Measurements from ENCODE around the gene SLC38A5. TPM values are rescaled to one million over a fixed set of nuclear protein-coding genes. Genes with fewer than 3 reads are reported as not detected.

SLC38A5 gene
- total RNA-seq, 1 experiment from 2014 or later: 65.0 TPM

DNA sequence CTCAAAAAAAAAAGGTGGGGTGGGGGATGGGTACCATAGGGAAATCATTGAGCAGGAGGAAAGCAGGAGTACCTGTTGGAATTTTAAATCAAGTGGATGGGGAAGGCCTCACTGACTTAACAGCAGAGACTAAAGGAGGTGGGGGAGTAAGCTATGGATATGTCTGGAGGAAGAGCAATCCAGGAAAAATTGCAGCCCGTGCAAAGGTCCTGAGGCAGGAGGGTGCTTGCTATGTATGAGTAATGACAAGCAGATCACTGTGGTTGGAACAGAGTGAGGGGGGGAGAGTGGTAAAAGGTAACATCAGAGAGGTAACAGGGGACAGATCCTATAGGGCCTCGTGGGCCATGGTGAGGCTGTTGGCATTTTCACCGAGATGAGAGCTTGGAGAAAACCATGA is 10.1 kb upstream of the SLC38A5 start:
- Histone ChIP-seq H3K4me3 (ENCODE audit: insufficient read depth, low read depth, low read length) (no peak overlapping the region), H3K27me3 (ENCODE audit: control insufficient read depth, insufficient read depth, low read length) (no peaks in the 10 kb centered on the region), H3K36me3 (replicated peaks; ENCODE audit: control insufficient read depth, insufficient read depth, low read length) (peaks cover 9% of the 10 kb centered on the region)
- no peak for DNase-seq

DNA sequence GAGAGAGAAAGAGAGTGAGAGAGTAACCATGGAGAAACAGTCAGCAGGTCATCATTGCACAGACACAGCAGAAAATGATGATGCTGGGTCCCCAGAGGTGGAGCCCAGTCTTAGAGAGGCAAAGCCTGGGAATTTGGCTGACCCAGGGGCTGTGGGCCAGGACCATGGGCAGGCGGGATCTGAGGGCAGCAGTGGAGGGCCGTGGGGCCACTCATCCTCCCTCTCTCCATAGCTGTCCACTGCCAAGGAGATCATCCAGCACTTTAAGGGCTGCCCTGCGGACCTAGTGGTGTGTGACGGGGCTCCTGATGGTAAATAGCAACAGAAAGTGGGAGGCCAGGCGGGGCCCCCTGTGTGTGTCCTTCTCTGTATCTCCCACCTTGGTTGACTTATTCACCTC is 8.7 kb upstream of the SLC38A5 start:
- no peak for DNase-seq
- no peaks in the 10 kb centered on the region for H3K27me3 ChIP-seq (ENCODE audit: control insufficient read depth, insufficient read depth, low read length)
- no peak overlapping the region for H3K4me3 ChIP-seq (ENCODE audit: insufficient read depth, low read depth, low read length)
- H3K36me3 ChIP-seq (replicated peaks; ENCODE audit: control insufficient read depth, insufficient read depth, low read length): peaks cover 9% of the 10 kb centered on the region

DNA sequence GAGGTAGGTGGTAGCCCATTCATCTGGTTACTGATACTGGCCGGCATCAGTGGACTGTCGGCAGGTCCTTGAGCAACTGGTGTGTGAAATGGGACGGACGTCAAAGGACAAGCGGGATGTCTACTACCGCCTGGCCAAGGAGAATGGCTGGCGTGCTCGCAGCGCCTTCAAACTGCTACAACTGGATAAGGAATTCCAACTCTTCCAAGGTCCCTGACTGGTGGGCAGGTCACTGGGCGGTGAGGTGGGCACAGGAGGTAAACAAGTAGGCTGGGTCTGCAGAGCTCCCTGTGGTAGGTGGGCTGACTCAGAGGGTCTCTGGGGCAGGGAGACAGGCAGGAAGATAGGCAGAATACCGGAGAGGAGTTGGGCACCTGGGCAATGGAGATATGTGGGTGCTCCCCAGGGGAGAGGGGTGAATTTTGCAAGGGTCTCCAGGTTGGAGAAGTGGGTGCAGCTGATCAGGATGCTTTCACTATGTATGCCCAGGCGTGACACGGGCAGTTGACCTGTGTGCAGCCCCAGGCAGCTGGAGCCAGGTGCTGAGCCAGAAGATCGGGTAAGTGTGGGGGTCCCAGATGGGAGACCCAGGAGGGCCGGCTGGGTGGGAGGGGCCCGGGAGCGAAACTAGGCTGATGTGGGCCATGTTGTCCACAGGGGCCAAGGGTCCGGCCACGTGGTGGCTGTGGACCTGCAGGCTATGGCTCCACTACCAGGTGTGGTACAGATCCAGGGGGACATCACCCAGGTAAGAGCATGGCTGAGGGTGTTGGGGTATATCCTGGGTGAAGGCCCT is 8.1 kb upstream of the SLC38A5 start:
- DNase-seq: no peak
- no peaks in the 10 kb centered on the region for H3K27me3 ChIP-seq (ENCODE audit: control insufficient read depth, insufficient read depth, low read length)
- H3K4me3 ChIP-seq (ENCODE audit: insufficient read depth, low read depth, low read length): no peak overlapping the region
- peaks cover 9% of the 10 kb centered on the region for H3K36me3 ChIP-seq (replicated peaks; ENCODE audit: control insufficient read depth, insufficient read depth, low read length)

DNA sequence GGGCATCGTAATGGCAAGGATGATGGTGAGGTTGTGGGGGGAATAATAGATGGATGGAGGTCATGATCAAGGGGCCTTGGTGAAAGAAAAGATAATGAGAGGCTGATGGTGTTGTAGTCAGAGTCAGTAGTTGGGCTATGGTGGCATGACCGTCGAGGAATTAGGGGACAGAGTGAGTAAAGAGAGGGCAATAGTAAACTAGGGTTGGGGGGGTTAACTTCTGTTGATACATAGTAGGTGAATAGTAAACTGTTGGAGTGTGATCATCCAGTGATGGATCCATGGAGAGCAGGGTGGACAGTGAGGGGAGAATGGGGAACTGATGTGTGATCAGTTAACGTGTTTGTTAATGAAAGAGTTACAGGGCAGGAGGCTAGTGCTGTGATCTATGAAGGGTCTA is 6.9 kb upstream of the SLC38A5 start:
- no peak for DNase-seq
- H3K27me3 ChIP-seq (ENCODE audit: control insufficient read depth, insufficient read depth, low read length): no peaks in the 10 kb centered on the region
- H3K4me3 ChIP-seq (ENCODE audit: insufficient read depth, low read depth, low read length): peak overlapping the region; percentile 72
- H3K36me3 ChIP-seq (replicated peaks; ENCODE audit: control insufficient read depth, insufficient read depth, low read length): peaks cover 8% of the 10 kb centered on the region

DNA sequence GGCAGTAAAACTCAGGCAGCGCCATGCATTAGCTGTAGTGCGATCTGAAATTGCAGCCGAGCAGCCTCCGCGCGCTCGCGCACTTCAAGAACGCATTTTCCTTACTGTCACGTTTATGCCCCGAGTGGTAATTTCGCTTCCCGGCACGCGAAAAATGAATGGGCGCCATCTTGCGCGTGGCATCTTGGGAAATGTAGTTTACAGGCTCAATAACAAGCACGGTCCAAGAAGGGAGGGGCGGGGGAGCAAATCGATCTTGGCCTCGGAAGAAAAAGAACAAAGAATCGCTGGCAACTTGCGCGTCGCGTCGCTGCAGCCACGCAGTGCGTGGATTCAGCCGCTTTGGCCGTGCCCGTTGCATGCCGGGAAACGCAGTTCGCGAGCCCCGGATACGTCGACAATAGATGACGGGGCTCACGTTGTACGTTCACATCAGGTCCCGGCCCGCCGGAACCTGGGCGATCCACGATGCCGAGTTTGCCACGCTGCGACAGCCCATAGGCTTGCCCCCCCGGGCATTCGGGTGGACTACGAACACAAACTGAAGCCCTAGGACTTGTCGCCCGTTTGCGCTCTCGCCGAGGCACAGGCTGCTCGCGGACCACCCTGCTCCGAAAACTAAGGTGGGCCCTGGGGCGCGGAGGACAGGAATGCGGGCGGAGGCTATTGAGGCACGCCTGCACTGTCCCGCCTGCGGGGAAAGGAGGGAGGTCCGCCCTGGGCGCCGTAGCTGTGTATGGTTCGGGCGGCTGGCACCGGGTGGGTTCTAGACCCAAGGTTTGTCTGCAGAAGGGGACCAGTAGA is 5.9 kb upstream of the SLC38A5 start, which contains the start of gene FTSJ1:
FTSJ1 (plus strand) TSS at position 426 of the 804 bp plus-strand sequence. CDS start 1,849 bp downstream, outside the sequence.
- H3K36me3 ChIP-seq (replicated peaks; ENCODE audit: control insufficient read depth, insufficient read depth, low read length): peaks cover 4% of the 10 kb centered on the region; the same call in 1 of the 2 replicates
- no peaks in the 10 kb centered on the region for H3K27me3 ChIP-seq (ENCODE audit: control insufficient read depth, insufficient read depth, low read length)
- DNase-seq: peak; percentile 85
- H3K4me3 ChIP-seq (ENCODE audit: insufficient read depth, low read depth, low read length): peak within 1 kb of the TSS; percentile 72

DNA sequence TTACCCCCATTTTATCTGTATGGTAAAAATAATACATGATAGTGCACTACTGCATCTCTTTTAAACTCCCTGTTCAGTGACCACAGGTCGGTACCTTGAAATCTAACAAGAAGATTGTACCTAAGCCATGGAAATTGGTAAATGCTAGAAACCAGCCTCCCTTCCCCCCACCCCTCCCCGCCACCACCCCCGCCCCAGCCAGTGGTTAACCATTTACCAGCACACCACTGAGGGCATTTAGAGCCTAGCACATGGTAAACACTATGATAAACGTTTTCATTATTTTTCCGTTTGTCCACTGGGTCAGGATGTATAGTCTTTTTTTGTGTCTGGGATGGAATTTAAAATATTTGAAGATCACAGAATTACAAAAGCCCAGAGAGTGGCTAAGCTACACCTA is 5.2 kb upstream of the SLC38A5 start:
- H3K4me3 ChIP-seq (ENCODE audit: insufficient read depth, low read depth, low read length): peak overlapping the region; percentile 72
- no peaks in the 10 kb centered on the region for H3K27me3 ChIP-seq (ENCODE audit: control insufficient read depth, insufficient read depth, low read length)
- peaks cover 2% of the 10 kb centered on the region; the same call in 1 of the 2 replicates for H3K36me3 ChIP-seq (replicated peaks; ENCODE audit: control insufficient read depth, insufficient read depth, low read length)
- DNase-seq: no peak

DNA sequence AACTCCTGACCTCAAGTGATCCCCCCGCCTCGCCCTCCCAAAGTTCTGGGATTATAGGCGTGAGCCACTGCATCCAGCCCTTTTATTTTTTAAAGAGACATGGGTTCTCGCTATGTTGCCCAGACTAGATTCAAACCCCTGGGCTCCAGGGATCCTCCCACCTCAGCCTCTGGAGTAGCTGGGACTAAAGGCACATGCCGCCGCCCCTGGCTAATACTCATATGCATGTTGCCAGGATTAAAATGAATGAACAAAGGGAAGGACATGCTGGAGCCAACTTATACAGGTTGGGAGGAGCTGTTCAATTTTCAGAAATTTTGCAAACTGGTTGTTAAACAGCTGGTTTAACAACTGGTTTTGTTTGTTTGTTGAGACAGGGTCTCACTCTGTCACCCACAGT is 4.5 kb upstream of the SLC38A5 start:
- no peaks in the 10 kb centered on the region for H3K27me3 ChIP-seq (ENCODE audit: control insufficient read depth, insufficient read depth, low read length)
- H3K4me3 ChIP-seq (ENCODE audit: insufficient read depth, low read depth, low read length): no peak overlapping the region
- no peak for DNase-seq
- peaks cover 2% of the 10 kb centered on the region; the same call in 1 of the 2 replicates for H3K36me3 ChIP-seq (replicated peaks; ENCODE audit: control insufficient read depth, insufficient read depth, low read length)

DNA sequence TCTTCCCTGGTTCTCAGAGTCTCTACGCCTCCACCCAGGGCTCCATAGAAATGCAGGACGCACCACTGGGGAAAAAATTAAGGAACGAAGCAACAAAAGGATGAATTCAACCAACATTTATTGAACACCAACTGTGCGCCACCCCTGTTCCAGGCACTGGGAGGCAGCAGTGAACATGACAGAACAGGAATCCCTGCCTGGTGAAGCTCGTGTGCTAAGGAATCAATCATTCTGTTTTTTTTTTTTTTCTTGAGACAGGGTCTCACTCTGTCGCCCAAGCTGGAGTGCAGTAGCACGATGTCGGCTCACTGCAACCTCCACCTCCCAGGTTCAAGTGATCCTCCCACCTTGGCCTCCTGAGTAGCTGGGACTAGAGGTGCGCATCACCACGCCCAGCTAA is 4.1 kb upstream of the SLC38A5 start:
- DNase-seq: no peak
- Histone ChIP-seq H3K27me3 (ENCODE audit: control insufficient read depth, insufficient read depth, low read length) (no peaks in the 10 kb centered on the region), H3K36me3 (replicated peaks; ENCODE audit: control insufficient read depth, insufficient read depth, low read length) (peaks cover 2% of the 10 kb centered on the region; the same call in 1 of the 2 replicates), H3K4me3 (ENCODE audit: insufficient read depth, low read depth, low read length) (no peak overlapping the region)

DNA sequence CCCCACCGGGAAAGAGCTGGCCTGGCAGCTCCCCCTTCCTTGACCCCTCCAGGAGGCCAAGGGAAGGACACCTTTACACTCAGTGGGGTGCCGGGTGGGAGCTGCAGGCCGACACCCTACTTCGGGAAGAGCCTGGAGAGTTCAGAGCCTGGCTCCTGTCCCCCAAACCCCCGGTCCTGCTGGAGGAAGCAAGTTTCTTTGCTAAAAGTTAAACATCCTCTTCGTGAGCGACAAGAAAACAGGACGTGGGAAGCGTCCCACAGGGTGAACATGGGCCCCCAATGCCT is 3.6 kb upstream of the SLC38A5 start:
- DNase-seq: no peak
- Histone ChIP-seq H3K4me3 (ENCODE audit: insufficient read depth, low read depth, low read length) (no peak overlapping the region), H3K36me3 (replicated peaks; ENCODE audit: control insufficient read depth, insufficient read depth, low read length) (no peaks in the 10 kb centered on the region)

DNA sequence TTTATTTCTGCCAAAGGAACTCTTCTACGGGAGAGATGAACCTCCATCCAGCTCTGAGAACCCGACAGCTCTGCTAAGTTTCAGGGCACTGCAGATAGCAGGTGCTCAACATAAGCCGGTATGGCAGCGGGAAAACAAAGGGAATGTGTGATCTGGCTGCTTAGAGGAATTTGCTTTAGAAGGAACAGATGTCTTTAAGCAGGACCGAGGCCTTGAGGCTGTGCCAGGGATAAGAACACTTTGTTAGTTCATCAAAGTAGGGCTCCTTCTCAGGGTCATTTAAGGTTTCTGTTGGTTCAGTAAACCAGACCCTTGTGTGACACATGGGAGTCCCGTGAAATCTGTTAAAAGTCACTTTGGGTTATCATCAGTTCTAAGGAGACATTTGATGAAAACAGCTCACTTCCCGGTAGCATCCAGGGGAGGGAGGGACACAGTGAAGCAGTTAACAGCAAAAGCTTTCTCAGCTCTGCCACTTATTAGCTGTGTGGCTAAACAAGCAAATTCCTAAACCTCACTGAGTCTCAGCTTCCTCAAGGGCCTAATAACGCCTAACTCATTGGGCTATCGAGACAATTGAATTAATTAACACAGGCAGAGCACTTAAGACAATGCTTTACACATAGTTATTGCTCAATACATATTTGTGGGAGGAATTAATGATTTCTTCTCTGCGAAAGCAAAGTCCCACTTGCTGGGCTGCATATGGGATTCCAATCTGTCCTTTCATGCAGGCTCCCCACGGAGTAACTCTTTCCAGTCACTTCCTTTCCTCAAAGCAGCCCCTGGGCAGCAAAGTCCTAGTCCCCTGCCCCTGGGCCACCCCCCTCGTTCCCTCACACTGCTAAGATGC is 3.0 kb upstream of the SLC38A5 start:
- Histone ChIP-seq H3K36me3 (replicated peaks; ENCODE audit: control insufficient read depth, insufficient read depth, low read length) (no peaks in the 10 kb centered on the region), H3K4me3 (ENCODE audit: insufficient read depth, low read depth, low read length) (no peak overlapping the region), H3K27me3 (ENCODE audit: control insufficient read depth, insufficient read depth, low read length) (no peaks in the 10 kb centered on the region)
- DNase-seq: peak; percentile 66

More for the DNA sequence above, 3.6 kb upstream of the SLC38A5 start:
- no peaks in the 10 kb centered on the region for H3K27me3 ChIP-seq (ENCODE audit: control insufficient read depth, insufficient read depth, low read length)

DNA sequence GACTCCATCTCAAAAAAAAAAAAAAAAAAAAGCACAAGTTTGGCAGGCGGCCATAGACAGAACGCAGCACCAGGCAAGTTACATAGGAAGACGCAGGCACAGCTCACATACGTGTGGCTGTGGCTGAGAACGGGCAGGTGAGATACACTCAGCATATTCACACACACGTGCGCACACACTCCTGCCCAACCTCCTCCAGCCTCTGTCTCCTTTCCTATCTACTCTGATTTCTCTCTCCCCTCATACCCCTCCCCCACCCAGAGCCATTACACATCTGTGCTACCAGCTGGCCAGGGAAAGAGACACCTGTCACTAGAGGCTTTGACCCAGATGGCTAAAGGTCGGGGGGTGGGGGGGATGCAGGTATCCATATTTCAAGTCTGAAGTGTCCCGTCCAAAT is 2.2 kb upstream of the SLC38A5 start:
- Histone ChIP-seq H3K36me3 (replicated peaks; ENCODE audit: control insufficient read depth, insufficient read depth, low read length) (no peaks in the 10 kb centered on the region), H3K4me3 (ENCODE audit: insufficient read depth, low read depth, low read length) (no peak overlapping the region), H3K27me3 (ENCODE audit: control insufficient read depth, insufficient read depth, low read length) (no peaks in the 10 kb centered on the region)
- DNase-seq: no peak

DNA sequence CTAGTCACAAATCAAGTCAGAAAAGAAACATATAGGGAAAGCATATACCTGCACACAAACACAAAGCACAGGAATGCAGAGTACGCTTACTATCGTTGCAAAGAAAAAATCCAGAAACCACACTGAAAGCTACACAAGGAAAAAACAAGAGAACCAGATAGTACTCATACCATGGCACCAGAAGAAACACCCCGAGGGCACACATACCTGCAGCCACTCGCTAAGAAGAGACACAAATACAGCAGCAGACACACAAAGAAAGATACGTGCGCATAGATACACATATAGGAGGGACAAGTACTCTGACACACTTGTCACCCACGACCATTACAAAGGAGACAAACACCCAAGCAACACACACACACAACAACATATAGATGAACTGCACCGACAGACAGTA is 1.4 kb upstream of the SLC38A5 start:
- DNase-seq: no peak
- H3K4me3 ChIP-seq (ENCODE audit: insufficient read depth, low read depth, low read length): no peak overlapping the region

DNA sequence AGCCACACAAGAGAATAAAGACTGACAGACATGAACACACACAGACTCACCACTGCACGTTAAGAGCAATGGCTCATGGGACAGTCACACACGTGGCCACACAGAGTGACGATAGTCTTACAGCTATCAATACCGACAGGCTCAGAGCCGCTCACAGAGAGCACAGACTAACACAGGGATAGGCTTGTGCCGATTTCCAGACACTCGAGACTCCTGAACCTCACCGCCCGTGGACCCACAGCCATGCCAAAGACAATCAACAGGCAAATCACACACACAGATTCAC is 716 bp upstream of the SLC38A5 start:
- H3K36me3 ChIP-seq (replicated peaks; ENCODE audit: control insufficient read depth, insufficient read depth, low read length): no peaks in the 10 kb centered on the region
- DNase-seq: no peak
- no peak overlapping the region for H3K4me3 ChIP-seq (ENCODE audit: insufficient read depth, low read depth, low read length)
- H3K27me3 ChIP-seq (ENCODE audit: control insufficient read depth, insufficient read depth, low read length): no peaks in the 10 kb centered on the region

More for the DNA sequence above, 1.4 kb upstream of the SLC38A5 start:
- H3K36me3 ChIP-seq (replicated peaks; ENCODE audit: control insufficient read depth, insufficient read depth, low read length): no peaks in the 10 kb centered on the region
- no peaks in the 10 kb centered on the region for H3K27me3 ChIP-seq (ENCODE audit: control insufficient read depth, insufficient read depth, low read length)
